Measurements from ENCODE around the gene ATP13A5. TPM values are rescaled to one million over a fixed set of nuclear protein-coding genes. Genes with fewer than 3 reads are reported as not detected.

ATP13A5 gene
- polyA plus RNA-seq, 1 experiment: not detected

DNA sequence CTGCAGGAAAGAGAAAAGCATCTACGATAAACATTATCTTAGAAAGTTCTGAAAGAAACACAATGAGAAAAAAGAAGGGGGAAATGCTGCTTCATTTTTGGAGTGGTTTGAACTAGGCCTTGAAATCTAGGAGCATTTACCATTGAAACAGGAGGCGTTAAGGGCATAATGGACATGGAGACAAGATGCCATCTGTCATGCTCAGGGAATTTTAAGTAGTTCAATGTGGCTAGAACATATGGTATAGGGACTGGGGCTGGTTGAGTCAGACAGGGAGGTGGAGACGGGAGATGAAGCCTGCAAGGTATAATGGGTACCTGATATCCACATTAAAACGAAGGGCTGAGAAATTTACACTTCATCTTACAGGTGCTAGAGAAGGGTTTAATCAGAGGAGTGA is 147.9 kb downstream of the ATP13A5 start:
- H3K9me3 ChIP-seq (ENCODE audit: control insufficient read depth, insufficient read depth, low read length): no peaks in the 10 kb centered on the region
- TF ChIP-seq, protein P1, sequence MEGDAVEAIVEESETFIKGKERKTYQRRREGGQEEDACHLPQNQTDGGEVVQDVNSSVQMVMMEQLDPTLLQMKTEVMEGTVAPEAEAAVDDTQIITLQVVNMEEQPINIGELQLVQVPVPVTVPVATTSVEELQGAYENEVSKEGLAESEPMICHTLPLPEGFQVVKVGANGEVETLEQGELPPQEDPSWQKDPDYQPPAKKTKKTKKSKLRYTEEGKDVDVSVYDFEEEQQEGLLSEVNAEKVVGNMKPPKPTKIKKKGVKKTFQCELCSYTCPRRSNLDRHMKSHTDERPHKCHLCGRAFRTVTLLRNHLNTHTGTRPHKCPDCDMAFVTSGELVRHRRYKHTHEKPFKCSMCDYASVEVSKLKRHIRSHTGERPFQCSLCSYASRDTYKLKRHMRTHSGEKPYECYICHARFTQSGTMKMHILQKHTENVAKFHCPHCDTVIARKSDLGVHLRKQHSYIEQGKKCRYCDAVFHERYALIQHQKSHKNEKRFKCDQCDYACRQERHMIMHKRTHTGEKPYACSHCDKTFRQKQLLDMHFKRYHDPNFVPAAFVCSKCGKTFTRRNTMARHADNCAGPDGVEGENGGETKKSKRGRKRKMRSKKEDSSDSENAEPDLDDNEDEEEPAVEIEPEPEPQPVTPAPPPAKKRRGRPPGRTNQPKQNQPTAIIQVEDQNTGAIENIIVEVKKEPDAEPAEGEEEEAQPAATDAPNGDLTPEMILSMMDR (IDR thresholded peaks at IDR 0.05; ENCODE audit: low read depth, low read length): no peak
- H3K4me3 ChIP-seq (ENCODE audit: low read depth, low read length): no peak overlapping the region
- H3K27ac ChIP-seq (ENCODE audit: low read depth, low read length): no peak overlapping the region
- H3K27me3 ChIP-seq (ENCODE audit: control insufficient read depth, insufficient read depth, low read length): no peaks in the 10 kb centered on the region
- ChIA-PET POLR2A (no interaction called here), CTCF (no interaction called here)
- DNase-seq (ENCODE audit: low read depth, low spot score): no peak

GRCh38 chr3:193229851-193230420 is 148.6 kb downstream of the ATP13A5 start:
- DNase-seq (ENCODE audit: low read depth, low spot score): no peak
- Histone ChIP-seq H3K4me3 (ENCODE audit: low read depth, low read length) (no peak overlapping the region), H3K27ac (ENCODE audit: low read depth, low read length) (no peak overlapping the region), H3K27me3 (ENCODE audit: control insufficient read depth, insufficient read depth, low read length) (no peaks in the 10 kb centered on the region), H3K9me3 (ENCODE audit: control insufficient read depth, insufficient read depth, low read length) (no peaks in the 10 kb centered on the region)
- ChIA-PET POLR2A (no interaction called here), CTCF (no interaction called here)
- TF ChIP-seq, protein P1 (IDR thresholded peaks at IDR 0.05; ENCODE audit: low read depth, low read length): no peak

- CTCF ChIA-PET: no interaction called here
- POLR2A ChIA-PET: no interaction called here
Observed at GRCh38 chr3:193228206-193228605, 150.3 kb downstream of the ATP13A5 start.

DNA sequence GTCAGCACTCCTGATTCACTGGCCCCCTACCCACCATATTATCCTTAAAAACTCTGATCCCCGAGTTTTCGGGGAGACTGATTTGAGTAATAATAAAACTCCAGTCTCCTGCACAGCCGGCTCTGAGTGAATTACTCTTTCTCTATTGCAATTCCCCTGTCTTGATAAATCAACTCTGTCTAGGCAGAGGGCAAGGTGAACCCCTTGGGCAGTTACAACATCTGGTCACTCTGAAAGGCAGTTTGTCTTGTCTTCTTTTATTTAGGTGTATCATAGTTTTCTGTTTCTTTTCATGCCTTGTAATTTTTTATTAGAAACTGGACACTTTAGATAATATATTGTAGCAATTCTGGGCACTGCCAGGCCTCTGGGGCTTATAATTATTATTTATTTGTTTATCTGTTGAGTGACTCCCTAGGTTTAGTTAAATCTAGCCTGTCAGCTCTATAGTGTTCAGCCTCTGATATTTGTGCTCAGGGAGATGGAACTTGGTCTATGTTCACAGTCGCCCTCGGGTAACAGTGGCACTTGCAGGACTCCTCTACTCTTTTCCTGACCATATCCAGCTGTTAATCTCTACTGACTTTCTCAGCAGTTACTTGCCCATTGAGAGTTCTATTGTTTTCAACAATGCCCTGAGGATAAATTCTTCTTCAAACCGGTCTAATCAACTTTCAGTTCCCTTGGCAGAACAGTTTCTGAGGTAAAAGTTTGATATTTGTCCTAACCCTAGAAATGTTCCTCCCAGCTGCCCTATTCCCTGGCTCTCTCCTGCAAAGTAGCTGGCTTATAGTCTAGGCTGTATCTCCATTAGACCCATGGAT is 153.0 kb downstream of the ATP13A5 start:
- Histone ChIP-seq H3K9me3 (ENCODE audit: control insufficient read depth, insufficient read depth, low read length) (no peaks in the 10 kb centered on the region), H3K4me3 (ENCODE audit: low read depth, low read length) (no peak overlapping the region), H3K27me3 (ENCODE audit: control insufficient read depth, insufficient read depth, low read length) (no peaks in the 10 kb centered on the region), H3K27ac (ENCODE audit: low read depth, low read length) (no peak overlapping the region)
- no peak for DNase-seq (ENCODE audit: low read depth, low spot score)
- TF ChIP-seq, protein P1 (IDR thresholded peaks at IDR 0.05; ENCODE audit: low read depth, low read length): no peak
- ChIA-PET CTCF (no interaction called here), POLR2A (no interaction called here)

More at GRCh38 chr3:193228206-193228605, 150.3 kb downstream of the ATP13A5 start:
- Histone ChIP-seq H3K27ac (ENCODE audit: low read depth, low read length) (no peak overlapping the region), H3K27me3 (ENCODE audit: control insufficient read depth, insufficient read depth, low read length) (no peaks in the 10 kb centered on the region), H3K4me3 (ENCODE audit: low read depth, low read length) (no peak overlapping the region), H3K9me3 (ENCODE audit: control insufficient read depth, insufficient read depth, low read length) (no peaks in the 10 kb centered on the region)
- DNase-seq (ENCODE audit: low read depth, low spot score): no peak
- TF ChIP-seq, protein P1 (IDR thresholded peaks at IDR 0.05; ENCODE audit: low read depth, low read length): no peak

Other genes starting within 250 kb of the ATP13A5 start
- gene PLAAT1, start 137.5 kb downstream of the ATP13A5 start, polyA plus RNA-seq (2011; rRNA removed): not detected in 2 replicates
- 0.04 and 0.16 TPM in 2 replicates for gene ATP13A4, start 176.1 kb upstream of the ATP13A5 start, polyA plus RNA-seq (2011; rRNA removed)
- 42.8 and 52.1 TPM in 2 replicates for gene OPA1, start 214.5 kb upstream of the ATP13A5 start, polyA plus RNA-seq (2011; rRNA removed)

Data from AG04450 (cell line).